Measurements from ENCODE around the gene TMEM44. TPM values are rescaled to one million over a fixed set of nuclear protein-coding genes. Genes with fewer than 3 reads are reported as not detected.

The TMEM44 gene
- total RNA-seq, 1 experiment from 2014 or later = 70.1 TPM

GRCh38 chr3:194588741-194589140, 44.5 kb downstream of the TMEM44 start:
- intact Hi-C loops (cut with micrococcal nuclease; ENCODE audit: unreplicated experiment) (no loop called here), in situ Hi-C loops (cut with HindIII; ENCODE audit: low pct_unique_long_range_greater_than_20kb, low sequenced_read_pairs) (no loop called here)
- Histone ChIP-seq H3K27ac (ENCODE audit: low read length) (no peak overlapping the region), H3K4me3 (ENCODE audit: low read depth in 2 of 2, low read length in 2 of 2) (no peak overlapping the region), H3K9me3 (ENCODE audit: control insufficient read depth, insufficient read depth, low read depth, low read length) (no peaks in the 10 kb centered on the region), H3K36me3 (ENCODE audit: control insufficient read depth, insufficient read depth, low read length) (peaks cover 4% of the 10 kb centered on the region; the same call in 1 of the 2 replicates), H3K27me3 (ENCODE audit: control insufficient read depth, insufficient read depth, low read length) (no peaks in the 10 kb centered on the region), H3K4me1 (ENCODE audit: control insufficient read depth, insufficient read depth, low read length) (peaks cover 35% of the 10 kb centered on the region)
- no peak for DNase-seq (ENCODE audit: low read depth, low spot score)
- no TSS peak for BruUV-seq (replicated peaks)
- ChIA-PET CTCF (interaction anchor here (1.0 kb wide), 1 partner anchor 117 kb away, joined by 4 read pairs; no protein-coding TSS in a partner anchor), POLR2A (interaction anchor here (0.6 kb wide), 1 partner anchor 614 kb away, joined by 3 read pairs; no protein-coding TSS in a partner anchor)
- TF ChIP-seq SIN3A (IDR thresholded peaks at IDR 0.05; ENCODE audit: borderline replicate concordance, insufficient read depth, low read depth, low read length) (no peak), POLR2AphosphoS5 (IDR thresholded peaks at IDR 0.05; ENCODE audit: low read depth, low read length) (no peak; the same call in 1 of the 2 replicates)
- TF ChIP-seq, protein P1, sequence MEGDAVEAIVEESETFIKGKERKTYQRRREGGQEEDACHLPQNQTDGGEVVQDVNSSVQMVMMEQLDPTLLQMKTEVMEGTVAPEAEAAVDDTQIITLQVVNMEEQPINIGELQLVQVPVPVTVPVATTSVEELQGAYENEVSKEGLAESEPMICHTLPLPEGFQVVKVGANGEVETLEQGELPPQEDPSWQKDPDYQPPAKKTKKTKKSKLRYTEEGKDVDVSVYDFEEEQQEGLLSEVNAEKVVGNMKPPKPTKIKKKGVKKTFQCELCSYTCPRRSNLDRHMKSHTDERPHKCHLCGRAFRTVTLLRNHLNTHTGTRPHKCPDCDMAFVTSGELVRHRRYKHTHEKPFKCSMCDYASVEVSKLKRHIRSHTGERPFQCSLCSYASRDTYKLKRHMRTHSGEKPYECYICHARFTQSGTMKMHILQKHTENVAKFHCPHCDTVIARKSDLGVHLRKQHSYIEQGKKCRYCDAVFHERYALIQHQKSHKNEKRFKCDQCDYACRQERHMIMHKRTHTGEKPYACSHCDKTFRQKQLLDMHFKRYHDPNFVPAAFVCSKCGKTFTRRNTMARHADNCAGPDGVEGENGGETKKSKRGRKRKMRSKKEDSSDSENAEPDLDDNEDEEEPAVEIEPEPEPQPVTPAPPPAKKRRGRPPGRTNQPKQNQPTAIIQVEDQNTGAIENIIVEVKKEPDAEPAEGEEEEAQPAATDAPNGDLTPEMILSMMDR (IDR thresholded peaks at IDR 0.05) = no peak
- ATAC-seq = no peak

- no TSS peak for BruUV-seq (replicated peaks)
- Histone ChIP-seq H3K4me1 (ENCODE audit: control insufficient read depth, insufficient read depth, low read length) (peaks cover 30% of the 10 kb centered on the region), H3K4me3 (ENCODE audit: low read depth in 2 of 2, low read length in 2 of 2) (no peak overlapping the region), H3K27ac (ENCODE audit: low read length) (no peak overlapping the region), H3K9me3 (ENCODE audit: control insufficient read depth, insufficient read depth, low read depth, low read length) (no peaks in the 10 kb centered on the region), H3K36me3 (ENCODE audit: control insufficient read depth, insufficient read depth, low read length) (peaks cover 4% of the 10 kb centered on the region; the same call in 1 of the 2 replicates), H3K27me3 (ENCODE audit: control insufficient read depth, insufficient read depth, low read length) (no peaks in the 10 kb centered on the region)
- POLR2A ChIA-PET = no interaction called here
- in situ Hi-C loops (cut with HindIII; ENCODE audit: low pct_unique_long_range_greater_than_20kb, low sequenced_read_pairs) (no loop called here), intact Hi-C loops (cut with micrococcal nuclease; ENCODE audit: unreplicated experiment) (no loop called here)
- CTCF ChIA-PET = interaction anchor here (1.0 kb wide), 1 partner anchor 116 kb away, joined by 4 read pairs; no protein-coding TSS in a partner anchor
- DNase-seq (ENCODE audit: low read depth, low spot score) (no peak), ATAC-seq (no peak)
- no peak for TF ChIP-seq POLR2AphosphoS5 (IDR thresholded peaks at IDR 0.05; ENCODE audit: low read depth, low read length)
- TF ChIP-seq, protein P2, sequence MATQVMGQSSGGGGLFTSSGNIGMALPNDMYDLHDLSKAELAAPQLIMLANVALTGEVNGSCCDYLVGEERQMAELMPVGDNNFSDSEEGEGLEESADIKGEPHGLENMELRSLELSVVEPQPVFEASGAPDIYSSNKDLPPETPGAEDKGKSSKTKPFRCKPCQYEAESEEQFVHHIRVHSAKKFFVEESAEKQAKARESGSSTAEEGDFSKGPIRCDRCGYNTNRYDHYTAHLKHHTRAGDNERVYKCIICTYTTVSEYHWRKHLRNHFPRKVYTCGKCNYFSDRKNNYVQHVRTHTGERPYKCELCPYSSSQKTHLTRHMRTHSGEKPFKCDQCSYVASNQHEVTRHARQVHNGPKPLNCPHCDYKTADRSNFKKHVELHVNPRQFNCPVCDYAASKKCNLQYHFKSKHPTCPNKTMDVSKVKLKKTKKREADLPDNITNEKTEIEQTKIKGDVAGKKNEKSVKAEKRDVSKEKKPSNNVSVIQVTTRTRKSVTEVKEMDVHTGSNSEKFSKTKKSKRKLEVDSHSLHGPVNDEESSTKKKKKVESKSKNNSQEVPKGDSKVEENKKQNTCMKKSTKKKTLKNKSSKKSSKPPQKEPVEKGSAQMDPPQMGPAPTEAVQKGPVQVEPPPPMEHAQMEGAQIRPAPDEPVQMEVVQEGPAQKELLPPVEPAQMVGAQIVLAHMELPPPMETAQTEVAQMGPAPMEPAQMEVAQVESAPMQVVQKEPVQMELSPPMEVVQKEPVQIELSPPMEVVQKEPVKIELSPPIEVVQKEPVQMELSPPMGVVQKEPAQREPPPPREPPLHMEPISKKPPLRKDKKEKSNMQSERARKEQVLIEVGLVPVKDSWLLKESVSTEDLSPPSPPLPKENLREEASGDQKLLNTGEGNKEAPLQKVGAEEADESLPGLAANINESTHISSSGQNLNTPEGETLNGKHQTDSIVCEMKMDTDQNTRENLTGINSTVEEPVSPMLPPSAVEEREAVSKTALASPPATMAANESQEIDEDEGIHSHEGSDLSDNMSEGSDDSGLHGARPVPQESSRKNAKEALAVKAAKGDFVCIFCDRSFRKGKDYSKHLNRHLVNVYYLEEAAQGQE (IDR thresholded peaks at IDR 0.05; ENCODE audit: insufficient read depth in 1 of 2, low read depth in 2 of 2, low read length in 1 of 2) = no peak
- TF ChIP-seq TCF7L2 (IDR thresholded peaks at IDR 0.05; ENCODE audit: low read depth, low read length) = no peak
- TF ChIP-seq, protein P1 (IDR thresholded peaks at IDR 0.05) = no peak
- TF ChIP-seq SIN3A (IDR thresholded peaks at IDR 0.05; ENCODE audit: borderline replicate concordance, insufficient read depth, low read depth, low read length) = no peak
Observed at GRCh38 chr3:194588236-194588635, 45.0 kb downstream of the TMEM44 start.
